Sigmoid colon (tissue), 4 donors: Measurements from ENCODE around the gene CAMK2N1.

Source experiments
- EP300 ChIP-seq, 4 donors: sonication (generic); formaldehyde crosslinking; IDR thresholded peaks; one replicate each; pipeline ENCODE4 v1.6.1; 2017; ENCODE audit warnings: antibody characterized with exemption in 4 of 4
- POLR2A ChIP-seq, 2 donors: fragments of 450-650 bp; IDR thresholded peaks; one replicate each; pipeline ENCODE4 v1.6.1; 2016; ENCODE audit warnings: antibody characterized with exemption in 2 of 2, mild to moderate bottlenecking in 2 of 2, moderate library complexity in 2 of 2
- POLR2AphosphoS5 ChIP-seq, 4 donors: sonication (generic); formaldehyde crosslinking; IDR thresholded peaks; one replicate each; pipeline ENCODE4 v1.6.1; 2017; ENCODE audit warnings: antibody characterized with exemption in 4 of 4
- TF ChIP-seq, protein P1 (sequence below), 4 experiments: fragments of 450-650 bp in 3 of 4; fragments of 200-600 bp in 1 of 4; IDR thresholded peaks; one replicate each; pipeline ENCODE4 v1.5.1; 2016 to 2019; ENCODE audit warnings: antibody characterized with exemption in 4 of 4, mild to moderate bottlenecking in 3 of 4, moderate library complexity in 2 of 4

DNA sequence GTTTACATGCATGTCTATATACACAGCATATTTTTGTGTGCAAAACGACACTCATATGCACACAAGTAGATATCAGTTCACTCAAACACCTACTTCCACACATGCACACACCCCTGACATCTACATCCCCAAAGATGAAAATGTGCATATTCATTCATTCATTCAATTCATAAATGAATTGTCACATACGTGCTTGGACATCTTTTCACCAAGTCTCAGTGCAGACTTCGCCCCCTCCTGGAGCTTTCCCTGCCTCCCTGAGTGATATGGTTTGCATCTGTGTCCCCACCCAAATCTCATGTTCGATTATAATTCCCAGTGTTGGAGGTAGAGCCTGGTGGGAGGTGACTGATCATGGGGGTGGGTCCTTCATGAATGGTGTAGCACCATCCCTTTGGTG, 53.1 kb downstream of the CAMK2N1 start:
- TF ChIP-seq, protein P1, sequence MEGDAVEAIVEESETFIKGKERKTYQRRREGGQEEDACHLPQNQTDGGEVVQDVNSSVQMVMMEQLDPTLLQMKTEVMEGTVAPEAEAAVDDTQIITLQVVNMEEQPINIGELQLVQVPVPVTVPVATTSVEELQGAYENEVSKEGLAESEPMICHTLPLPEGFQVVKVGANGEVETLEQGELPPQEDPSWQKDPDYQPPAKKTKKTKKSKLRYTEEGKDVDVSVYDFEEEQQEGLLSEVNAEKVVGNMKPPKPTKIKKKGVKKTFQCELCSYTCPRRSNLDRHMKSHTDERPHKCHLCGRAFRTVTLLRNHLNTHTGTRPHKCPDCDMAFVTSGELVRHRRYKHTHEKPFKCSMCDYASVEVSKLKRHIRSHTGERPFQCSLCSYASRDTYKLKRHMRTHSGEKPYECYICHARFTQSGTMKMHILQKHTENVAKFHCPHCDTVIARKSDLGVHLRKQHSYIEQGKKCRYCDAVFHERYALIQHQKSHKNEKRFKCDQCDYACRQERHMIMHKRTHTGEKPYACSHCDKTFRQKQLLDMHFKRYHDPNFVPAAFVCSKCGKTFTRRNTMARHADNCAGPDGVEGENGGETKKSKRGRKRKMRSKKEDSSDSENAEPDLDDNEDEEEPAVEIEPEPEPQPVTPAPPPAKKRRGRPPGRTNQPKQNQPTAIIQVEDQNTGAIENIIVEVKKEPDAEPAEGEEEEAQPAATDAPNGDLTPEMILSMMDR (IDR thresholded peaks at IDR 0.05), result no peak
- TF ChIP-seq POLR2A (IDR thresholded peaks at IDR 0.05) (no peak), POLR2AphosphoS5 (IDR thresholded peaks at IDR 0.05) (no peak), EP300 (IDR thresholded peaks at IDR 0.05) (no peak)
